Panc1 (cell line): ENCODE results near the gene NEURL3. TPM values are rescaled to one million over a fixed set of nuclear protein-coding genes. Genes with fewer than 3 reads are reported as not detected.

Experiments
- ATAC-seq: fragments of 200-7000 bp; cut with Tn5 transposase; 2 replicates; pipeline ENCODE4 v1.9.1; 2020; ENCODE audit warnings: mild to moderate bottlenecking, moderate library complexity
- BruUV-seq: library from RNA; stranded (reverse); fragments of 400-500 nt; replicated peaks from 2 replicates; lab custom pipeline; 2021; lab: Mats Ljungman, UMichigan
- CTCF ChIA-PET: fragments of 300-600 bp; sonication (Branson Sonifier 250); formaldehyde crosslinking; loops from one replicate; lab custom pipeline; 2022; ENCODE audit warnings: antibody characterized with exemption; lab: Charles Lee
- POLR2A ChIA-PET: fragments of 300-600 bp; sonication (Branson Sonifier 250); formaldehyde crosslinking; loops from one replicate; lab custom pipeline; 2022; ENCODE audit warnings: antibody characterized with exemption; lab: Charles Lee
- DNase-seq: peaks from one replicate; pipeline ENCODE4 v3.0.0-alpha.2; 2010; ENCODE audit warnings: low read depth, low spot score
- H3K27ac ChIP-seq: 2 replicates; pipeline ENCODE4 v1.5.1; 2011; ENCODE audit warnings: mild to moderate bottlenecking, low read length, inconsistent platforms
- H3K27me3 ChIP-seq: fragments of 200-500 bp; sonication (Bioruptor generic); 2 replicates; pipeline ENCODE4 v1.6.0; 2014; ENCODE audit warnings: low read length, inconsistent platforms; ENCODE audit not compliant: control insufficient read depth, insufficient read depth
- H3K36me3 ChIP-seq: fragments of 200-500 bp; sonication (Bioruptor generic); 2 replicates; pipeline ENCODE4 v1.5.1; 2014; ENCODE audit warnings: inconsistent platforms, mild to moderate bottlenecking, low read length, moderate library complexity; ENCODE audit not compliant: control insufficient read depth, insufficient read depth
- H3K4me1 ChIP-seq: 2 replicates; pipeline ENCODE4 v1.5.1; 2011; ENCODE audit warnings: inconsistent platforms, mild to moderate bottlenecking, low read length, moderate library complexity; ENCODE audit not compliant: control insufficient read depth, insufficient read depth
- H3K4me3 ChIP-seq, 2 experiments: 2 replicates each; pipeline ENCODE4 v1.5.1; 2011 to 2012; ENCODE audit warnings: low read depth in 2 of 2, low read length in 2 of 2, mild to moderate bottlenecking in 2 of 2, inconsistent platforms in 1 of 2, moderate library complexity in 1 of 2
- H3K9me3 ChIP-seq: fragments of 200-500 bp; sonication (Bioruptor generic); 2 replicates; pipeline ENCODE4 v1.5.1; 2014; ENCODE audit warnings: low read depth, mild to moderate bottlenecking, inconsistent platforms, low read length, moderate library complexity; ENCODE audit not compliant: control insufficient read depth, insufficient read depth
- CTCF ChIP-seq: fragments of 450-650 bp; IDR thresholded peaks from 2 replicates; pipeline ENCODE4 v1.5.1; 2017; ENCODE audit warnings: mild to moderate bottlenecking
- POLR2AphosphoS5 ChIP-seq: IDR thresholded peaks from 2 replicates; pipeline ENCODE4 v1.6.1; 2012; ENCODE audit warnings: mild to moderate bottlenecking, low read depth, low read length, moderate library complexity
- REST ChIP-seq, 2 experiments: IDR thresholded peaks; 2 replicates each; pipeline ENCODE4 v1.6.1; 2011 to 2012; ENCODE audit warnings: low read depth in 2 of 2, control low read depth in 1 of 2, low read length in 1 of 2, mild to moderate bottlenecking in 1 of 2, moderate library complexity in 1 of 2; ENCODE audit not compliant: insufficient read depth in 1 of 2
- SIN3A ChIP-seq: IDR thresholded peaks from 2 replicates; pipeline ENCODE4 v1.6.1; 2012; ENCODE audit warnings: low read depth, mild to moderate bottlenecking, low read length, moderate library complexity, borderline replicate concordance; ENCODE audit not compliant: insufficient read depth
- TCF7L2 ChIP-seq: IDR thresholded peaks from 2 replicates; pipeline ENCODE4 v1.6.1; 2011; ENCODE audit warnings: mild to moderate bottlenecking, low read depth, low read length, inconsistent platforms
- in situ Hi-C: cut with HindIII; loops from 2 replicates; pipeline ENCODE4 v1.10.0; 2016; ENCODE audit warnings: low sequenced_read_pairs, low pct_unique_long_range_greater_than_20kb
- intact Hi-C: fragments of 100-400 bp; cut with micrococcal nuclease; formaldehyde crosslinking; loops from one replicate; pipeline ENCODE4 v1.10.0; 2022; ENCODE audit not compliant: unreplicated experiment
- total RNA-seq: library from RNA; stranded (reverse); gene quantifications from one replicate; pipeline ENCODE4 v1.2.1, GENCODE V29; 2021; ENCODE audit not compliant: unreplicated experiment

Gene NEURL3
- total RNA-seq, 1 experiment from 2014 or later = 1.2 TPM

DNA sequence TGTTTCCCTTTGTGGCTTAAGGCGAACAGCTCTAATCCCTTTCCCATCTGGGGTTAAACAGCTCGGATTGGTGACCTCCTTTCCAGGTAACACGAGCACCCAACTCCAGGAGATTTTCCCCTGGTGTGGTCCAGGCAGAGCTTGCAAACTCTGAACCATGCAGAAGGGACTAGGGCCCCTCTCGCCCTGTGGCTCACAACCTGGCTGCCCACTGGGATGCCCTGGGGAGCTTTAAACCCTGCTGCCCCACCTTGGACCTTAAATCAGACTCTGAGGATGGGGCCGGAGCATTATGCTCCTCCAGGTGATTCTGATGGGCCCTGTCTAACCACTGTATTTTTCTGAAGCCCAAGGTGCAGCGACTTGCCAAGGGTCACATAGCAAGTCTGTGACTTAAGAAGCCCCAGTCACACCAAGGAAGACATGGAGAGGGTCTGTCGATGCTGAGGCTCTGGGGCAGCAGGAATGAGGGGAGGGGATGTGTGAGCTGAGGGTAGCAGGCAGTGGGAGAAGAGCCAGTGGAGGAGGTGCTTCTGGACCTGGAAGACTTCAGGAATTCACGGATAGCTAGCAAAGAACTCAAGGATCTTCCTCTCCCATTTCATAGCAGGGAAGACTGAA lies 37.3 kb upstream of the NEURL3 start:
- Histone ChIP-seq H3K27ac (no peak overlapping the region), H3K36me3 (no peaks in the 10 kb centered on the region), H3K4me3 (no peak overlapping the region), H3K27me3 (no peaks in the 10 kb centered on the region), H3K4me1 (peaks cover 30% of the 10 kb centered on the region), H3K9me3 (no peaks in the 10 kb centered on the region)
- BruUV-seq = no TSS peak
- no peak for TF ChIP-seq REST (IDR thresholded peaks at IDR 0.05; ENCODE audit: insufficient read depth in 1 of 2, low read depth in 2 of 2, low read length in 1 of 2)
- TF ChIP-seq TCF7L2 = no peak
- TF ChIP-seq POLR2AphosphoS5 = no peak
- no peak for TF ChIP-seq SIN3A
- no peak for TF ChIP-seq CTCF
- intact Hi-C loops = no loop called here
- ChIA-PET CTCF (no interaction called here), POLR2A (no interaction called here)
- ATAC-seq = no peak
- in situ Hi-C loops = no loop called here
- DNase-seq = no peak

DNA sequence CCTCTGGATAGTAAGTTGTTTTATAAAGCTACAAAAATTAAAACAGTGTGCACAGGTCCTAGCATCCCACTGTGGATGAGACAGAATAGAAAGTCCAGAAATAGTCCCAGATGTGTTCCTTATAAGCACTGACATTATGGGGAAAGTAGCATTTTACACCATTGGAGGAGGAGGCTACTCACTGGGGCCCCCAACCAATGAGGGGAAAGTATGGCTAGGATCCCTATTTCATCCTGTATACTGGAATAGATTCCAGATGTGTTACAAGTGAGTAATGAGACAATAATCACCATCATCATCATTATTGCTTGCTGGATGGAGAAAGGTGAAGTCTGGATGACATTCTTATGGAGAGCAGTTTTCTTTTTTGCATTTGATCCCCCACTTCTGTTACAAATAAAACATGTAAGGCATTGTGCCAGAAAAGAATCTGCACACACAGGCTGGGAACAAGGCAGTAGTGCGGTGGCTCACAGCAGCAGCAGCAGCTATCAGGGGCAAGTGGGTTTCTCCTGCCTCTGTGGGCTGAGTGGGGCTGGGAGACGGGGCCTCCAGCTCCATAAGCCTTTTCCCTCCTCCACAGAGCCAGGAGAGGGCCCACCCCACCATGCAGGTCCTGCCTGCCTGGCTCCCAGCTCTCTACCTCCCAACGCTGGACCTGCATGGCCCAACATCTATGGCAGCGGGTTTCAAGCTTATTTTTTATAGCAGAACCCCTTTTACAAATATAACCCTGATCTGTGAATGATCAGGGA lies 36.4 kb upstream of the NEURL3 start:
- TF ChIP-seq REST (IDR thresholded peaks at IDR 0.05; ENCODE audit: insufficient read depth in 1 of 2, low read depth in 2 of 2, low read length in 1 of 2) (no peak), SIN3A (no peak), POLR2AphosphoS5 (no peak)
- intact Hi-C loops = no loop called here
- DNase-seq = no peak
- no peaks in the 10 kb centered on the region for H3K36me3 ChIP-seq
- H3K4me3 ChIP-seq = no peak overlapping the region
- no TSS peak for BruUV-seq
- H3K9me3 ChIP-seq = no peaks in the 10 kb centered on the region
- ChIA-PET POLR2A (no interaction called here), CTCF (no interaction called here)
- no peaks in the 10 kb centered on the region for H3K27me3 ChIP-seq
- H3K27ac ChIP-seq = no peak overlapping the region
- H3K4me1 ChIP-seq = peaks cover 30% of the 10 kb centered on the region
- in situ Hi-C loops = no loop called here
- no peak for ATAC-seq
